Measurements from ENCODE around the gene ZDHHC14. TPM values are rescaled to one million over a fixed set of nuclear protein-coding genes. Genes with fewer than 3 reads are reported as not detected.
"Not testable (repeated sequence)": the region's sequence is repeated elsewhere in the genome, so short reads cannot be mapped to it uniquely, and the experiment has no call there.

ZDHHC14 gene
- total RNA-seq, 4 donors from 2014 or later: 7.1 to 11.4 (median 9.8) TPM

GRCh38 chr6:157462956-157463742 is 82.2 kb downstream of the ZDHHC14 start:
- H3K4me1 ChIP-seq: peaks cover 7 to 15% (median 12%) of the 10 kb centered on the region in 4 donors
- H3K27ac ChIP-seq (replicated peaks in 1 of 4): no peak overlapping the region
- H3K4me3 ChIP-seq: no peak overlapping the region
- H3K27me3 ChIP-seq: no peaks in the 10 kb centered on the region
- DNase-seq (ENCODE audit: extremely low spot score): peak; percentile 85
- no peak for TF ChIP-seq POLR2A (IDR thresholded peaks at IDR 0.05; ENCODE audit: low read depth)
- TF ChIP-seq POLR2AphosphoS5 (IDR thresholded peaks at IDR 0.05): no peak
- no peak for TF ChIP-seq EP300 (IDR thresholded peaks at IDR 0.05)
- no peak for TF ChIP-seq CTCF (IDR thresholded peaks at IDR 0.05)
- H3K9me3 ChIP-seq: no peaks in the 10 kb centered on the region
- H3K36me3 ChIP-seq: no peaks in the 10 kb centered on the region
- intact Hi-C loops (cut with DNase I): no loop called here
- WGBS: 94% methylated on average over 6 of the region's 6 CpGs

GRCh38 chr6:157463743-157464135 is 82.7 kb downstream of the ZDHHC14 start:
- peaks cover 7 to 15% (median 12%) of the 10 kb centered on the region in 4 donors for H3K4me1 ChIP-seq
- intact Hi-C loops (cut with DNase I); H3K9me3 ChIP-seq; H3K27ac ChIP-seq (replicated peaks in 1 of 4); DNase-seq (ENCODE audit: extremely low spot score); H3K36me3 ChIP-seq; H3K4me3 ChIP-seq; H3K27me3 ChIP-seq: not testable (repeated sequence)
- WGBS: 95% methylated on average over 4 of the region's 4 CpGs

GRCh38 chr6:157464653-157465535 is 83.9 kb downstream of the ZDHHC14 start:
- Histone ChIP-seq H3K27ac (replicated peaks in 1 of 4) (no peak overlapping the region), H3K9me3 (no peaks in the 10 kb centered on the region), H3K4me1 (peaks cover 7 to 15% (median 12%) of the 10 kb centered on the region in 4 donors), H3K36me3 (no peaks in the 10 kb centered on the region), H3K4me3 (no peak overlapping the region), H3K27me3 (no peaks in the 10 kb centered on the region)
- peak; percentile 37 for DNase-seq (ENCODE audit: extremely low spot score)
- TF ChIP-seq EP300 (IDR thresholded peaks at IDR 0.05): no peak
- no peak for TF ChIP-seq POLR2A (IDR thresholded peaks at IDR 0.05; ENCODE audit: low read depth)
- TF ChIP-seq POLR2AphosphoS5 (IDR thresholded peaks at IDR 0.05): no peak
- no peak for TF ChIP-seq CTCF (IDR thresholded peaks at IDR 0.05)
- intact Hi-C loops (cut with DNase I): no loop called here
- 95% methylated on average over 11 of the region's 11 CpGs for WGBS

GRCh38 chr6:157466342-157466648 is 85.3 kb downstream of the ZDHHC14 start:
- Histone ChIP-seq H3K36me3 (no peaks in the 10 kb centered on the region), H3K4me3 (no peak overlapping the region), H3K9me3 (no peaks in the 10 kb centered on the region), H3K27ac (replicated peaks in 1 of 4) (no peak overlapping the region), H3K27me3 (no peaks in the 10 kb centered on the region), H3K4me1 (peaks cover 0 to 8% (median 2%) of the 10 kb centered on the region in 4 donors)
- peak; percentile 47 for DNase-seq (ENCODE audit: extremely low spot score)
- TF ChIP-seq EP300 (IDR thresholded peaks at IDR 0.05): no peak
- TF ChIP-seq POLR2A (IDR thresholded peaks at IDR 0.05; ENCODE audit: low read depth): no peak
- TF ChIP-seq POLR2AphosphoS5 (IDR thresholded peaks at IDR 0.05): no peak
- WGBS: 94% methylated on average over 4 of the region's 4 CpGs
- intact Hi-C loops (cut with DNase I): no loop called here

GRCh38 chr6:157467339-157467738 is 86.3 kb downstream of the ZDHHC14 start:
- H3K27ac ChIP-seq (replicated peaks in 1 of 4); intact Hi-C loops (cut with DNase I); H3K9me3 ChIP-seq; H3K4me3 ChIP-seq; H3K4me1 ChIP-seq; H3K36me3 ChIP-seq; H3K27me3 ChIP-seq: not testable (repeated sequence)
- peak; percentile 55 for DNase-seq (ENCODE audit: extremely low spot score)
- WGBS: 94% methylated on average over 6 of the region's 6 CpGs

GRCh38 chr6:157468054-157468453 is 87.1 kb downstream of the ZDHHC14 start:
- DNase-seq (ENCODE audit: extremely low spot score): peak; percentile 70
- intact Hi-C loops (cut with DNase I): no loop called here
- H3K9me3 ChIP-seq: no peaks in the 10 kb centered on the region
- H3K27me3 ChIP-seq: no peaks in the 10 kb centered on the region
- 96% methylated on average over 3 of the region's 3 CpGs for WGBS
- TF ChIP-seq POLR2AphosphoS5 (IDR thresholded peaks at IDR 0.05): no peak
- TF ChIP-seq CTCF (IDR thresholded peaks at IDR 0.05): no peak
- TF ChIP-seq EP300 (IDR thresholded peaks at IDR 0.05): no peak
- no peak for TF ChIP-seq POLR2A (IDR thresholded peaks at IDR 0.05; ENCODE audit: low read depth)
- H3K27ac ChIP-seq (replicated peaks in 1 of 4): no peak overlapping the region
- no peaks in the 10 kb centered on the region for H3K36me3 ChIP-seq
- H3K4me1 ChIP-seq: no peaks in the 10 kb centered on the region
- H3K4me3 ChIP-seq: no peak overlapping the region
